K562 (cell line): Measurements from ENCODE around the gene WDR45. TPM values are rescaled to one million over a fixed set of nuclear protein-coding genes. Genes with fewer than 3 reads are reported as not detected.

Experiments used
- FOXK1 ChIP-seq: sonication (generic); formaldehyde crosslinking; IDR thresholded peaks from 2 replicates; pipeline ENCODE4 v1.8.0; 2022; ENCODE audit warnings: missing genetic modification reagents, mild to moderate bottlenecking, borderline replicate concordance
- GABPB1 ChIP-seq: sonication (generic); formaldehyde crosslinking; IDR thresholded peaks from 2 replicates; pipeline ENCODE4 v1.8.0; 2022; ENCODE audit warnings: mild to moderate bottlenecking, missing genetic modification reagents
- JUN ChIP-seq, 2 experiments: sonication (generic) in 1 of 2; formaldehyde crosslinking in 1 of 2; IDR thresholded peaks; 2 replicates each; pipeline versions ENCODE4 v1.6.1 to v1.8.0; 2012 to 2022; ENCODE audit warnings: borderline replicate concordance in 2 of 2, mild to moderate bottlenecking in 2 of 2, improper control_type of control experiment in 1 of 2, low read depth in 1 of 2, low read length in 1 of 2, missing genetic modification reagents in 1 of 2
- POLR2G ChIP-seq: fragments of 200-400 bp; formaldehyde crosslinking; IDR thresholded peaks from 2 replicates; pipeline ENCODE4 v1.6.1; 2017; ENCODE audit warnings: low read depth, mild to moderate bottlenecking, antibody characterized with exemption, low read length, moderate library complexity
- PURB ChIP-seq: sonication (generic); formaldehyde crosslinking; IDR thresholded peaks from 2 replicates; pipeline ENCODE4 v1.9.0; 2021; ENCODE audit warnings: low read depth, mild to moderate bottlenecking, missing genetic modification reagents
- TCF7L2 ChIP-seq: fragments of 150-350 bp; IDR thresholded peaks from 2 replicates; pipeline ENCODE4 v1.6.1; 2016; ENCODE audit warnings: low read depth, mild to moderate bottlenecking, low read length, moderate library complexity
- THRAP3 ChIP-seq: fragments of 450-650 bp; IDR thresholded peaks from 2 replicates; pipeline ENCODE4 v1.6.1; 2016; ENCODE audit warnings: mild to moderate bottlenecking, inconsistent platforms, borderline replicate concordance
- polyA plus RNA-seq, 8 experiments: library from polyadenylated mRNA; depleted of rRNA in 4 of 8; stranded (reverse) in 5 of 8; unstranded in 3 of 8; fragments of >200 nt; fragmentation: Nextera tagmentation in 2 of 8; fragmentation: Illumina TruSeq in 1 of 8; extraction: Ambion mirVana in 2 of 8; extraction: Trizol in 1 of 8; gene quantifications; 2 replicates each; pipeline versions ENCODE4 v1.2.1 to v1.2.3, GENCODE V29; 2011 to 2014; ENCODE audit warnings: inconsistent platforms in 1 of 8, missing spikeins in 1 of 8
- total RNA-seq, 7 experiments: library from RNA; depleted of rRNA in 6 of 7; stranded (reverse); fragments of >200 nt in 6 of 7; fragmentation: Illumina TruSeq in 2 of 7; extraction: Trizol in 2 of 7; gene quantifications; 2 replicates each; pipeline versions ENCODE4 v1.2.1 to v1.2.3, GENCODE V29; 2011 to 2021; ENCODE audit warnings: low replicate concordance in 1 of 7
- TF ChIP-seq, protein P1 (sequence below), 2 experiments: fragments of 450-650 bp; formaldehyde crosslinking in 1 of 2; IDR thresholded peaks; 2 replicates each; pipeline versions ENCODE4 v1.4.0 to v1.6.1; 2014 to 2020; ENCODE audit warnings: mild to moderate bottlenecking in 2 of 2, borderline replicate concordance in 1 of 2, low read depth in 1 of 2
- TF ChIP-seq, protein P2 (sequence below): fragments of 200-800 bp; sonication (Bioruptor generic); IDR thresholded peaks from 2 replicates; pipeline ENCODE4 v1.6.1; 2017; ENCODE audit warnings: missing genetic modification characterization, missing compliant biosample characterization
- TF ChIP-seq, protein P3 (sequence below), 2 experiments: fragments of 450-650 bp; conservative IDR thresholded peaks; 2 replicates each; pipeline ENCODE4 v1.6.1; 2017; ENCODE audit warnings: mild to moderate bottlenecking in 2 of 2, moderate library complexity in 2 of 2
- TF ChIP-seq, protein P4 (sequence below): fragments of 250-450 bp; sonication (Bioruptor Pico); IDR thresholded peaks from 2 replicates; pipeline ENCODE4 v1.5.1; 2021; ENCODE audit warnings: mild to moderate bottlenecking

Gene WDR45
- total and polyA plus RNA-seq, 9 of the 15 experiments (the other 6 are each of a cell fraction or from before 2014, with no cell fraction given), result 19.4 to 136 (median 59.7) TPM

DNA sequence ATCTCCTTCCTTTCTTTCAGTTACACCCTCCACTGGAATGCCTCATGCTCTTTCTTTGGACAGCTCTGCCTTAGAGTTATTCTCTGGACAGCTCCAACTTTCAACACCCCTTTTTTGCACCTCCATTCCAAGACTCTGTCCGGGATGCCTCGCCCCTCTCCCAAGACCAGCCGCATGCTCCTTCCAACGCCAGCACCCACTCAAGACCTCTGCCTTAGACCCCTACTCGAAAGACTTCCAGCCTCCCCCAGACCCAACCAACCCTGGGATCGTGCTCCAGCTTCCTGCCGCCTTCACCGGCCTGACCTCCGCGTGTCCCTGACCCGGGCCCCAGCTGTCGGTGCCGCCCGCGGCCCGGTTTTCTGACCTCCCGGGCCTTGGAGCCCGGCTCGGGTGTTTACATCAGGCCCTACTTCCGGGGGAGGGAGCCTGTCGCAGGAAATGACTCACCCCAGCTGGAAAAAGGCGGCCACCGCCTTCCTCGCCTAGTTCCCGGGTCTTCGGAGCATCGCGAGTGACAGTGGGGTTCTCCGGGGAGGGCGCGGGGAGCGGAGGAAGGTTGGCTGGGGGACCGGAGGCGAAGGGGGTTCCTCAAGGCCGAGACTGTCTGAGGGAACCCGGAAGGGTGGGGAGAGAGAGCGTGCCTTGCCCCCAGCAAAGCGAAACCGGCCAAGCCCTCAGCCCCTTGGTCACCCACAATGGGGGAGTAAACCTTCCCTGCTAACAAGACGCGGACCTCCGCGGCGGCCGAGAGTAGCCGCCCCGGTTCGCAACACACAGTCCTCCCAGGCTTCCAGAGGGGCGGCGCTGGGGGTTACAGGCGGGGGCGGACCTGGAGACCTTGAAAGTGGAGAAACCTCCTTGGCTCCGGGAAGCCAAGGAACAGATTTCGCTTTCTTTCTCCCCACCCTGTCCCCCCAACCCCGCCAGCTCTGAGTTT is at the start of gene WDR45 (continued):
- TF ChIP-seq, protein P1, sequence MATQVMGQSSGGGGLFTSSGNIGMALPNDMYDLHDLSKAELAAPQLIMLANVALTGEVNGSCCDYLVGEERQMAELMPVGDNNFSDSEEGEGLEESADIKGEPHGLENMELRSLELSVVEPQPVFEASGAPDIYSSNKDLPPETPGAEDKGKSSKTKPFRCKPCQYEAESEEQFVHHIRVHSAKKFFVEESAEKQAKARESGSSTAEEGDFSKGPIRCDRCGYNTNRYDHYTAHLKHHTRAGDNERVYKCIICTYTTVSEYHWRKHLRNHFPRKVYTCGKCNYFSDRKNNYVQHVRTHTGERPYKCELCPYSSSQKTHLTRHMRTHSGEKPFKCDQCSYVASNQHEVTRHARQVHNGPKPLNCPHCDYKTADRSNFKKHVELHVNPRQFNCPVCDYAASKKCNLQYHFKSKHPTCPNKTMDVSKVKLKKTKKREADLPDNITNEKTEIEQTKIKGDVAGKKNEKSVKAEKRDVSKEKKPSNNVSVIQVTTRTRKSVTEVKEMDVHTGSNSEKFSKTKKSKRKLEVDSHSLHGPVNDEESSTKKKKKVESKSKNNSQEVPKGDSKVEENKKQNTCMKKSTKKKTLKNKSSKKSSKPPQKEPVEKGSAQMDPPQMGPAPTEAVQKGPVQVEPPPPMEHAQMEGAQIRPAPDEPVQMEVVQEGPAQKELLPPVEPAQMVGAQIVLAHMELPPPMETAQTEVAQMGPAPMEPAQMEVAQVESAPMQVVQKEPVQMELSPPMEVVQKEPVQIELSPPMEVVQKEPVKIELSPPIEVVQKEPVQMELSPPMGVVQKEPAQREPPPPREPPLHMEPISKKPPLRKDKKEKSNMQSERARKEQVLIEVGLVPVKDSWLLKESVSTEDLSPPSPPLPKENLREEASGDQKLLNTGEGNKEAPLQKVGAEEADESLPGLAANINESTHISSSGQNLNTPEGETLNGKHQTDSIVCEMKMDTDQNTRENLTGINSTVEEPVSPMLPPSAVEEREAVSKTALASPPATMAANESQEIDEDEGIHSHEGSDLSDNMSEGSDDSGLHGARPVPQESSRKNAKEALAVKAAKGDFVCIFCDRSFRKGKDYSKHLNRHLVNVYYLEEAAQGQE (IDR thresholded peaks at IDR 0.05; ENCODE audit: borderline replicate concordance), result peak; percentile 67
- TF ChIP-seq, protein P1 (CRISPR knock-in tag; IDR thresholded peaks at IDR 0.05; ENCODE audit: low read depth), result 0 out of 2 replicates have a peak, but pooled peaks have one; percentile 18
- TF ChIP-seq, protein P2, sequence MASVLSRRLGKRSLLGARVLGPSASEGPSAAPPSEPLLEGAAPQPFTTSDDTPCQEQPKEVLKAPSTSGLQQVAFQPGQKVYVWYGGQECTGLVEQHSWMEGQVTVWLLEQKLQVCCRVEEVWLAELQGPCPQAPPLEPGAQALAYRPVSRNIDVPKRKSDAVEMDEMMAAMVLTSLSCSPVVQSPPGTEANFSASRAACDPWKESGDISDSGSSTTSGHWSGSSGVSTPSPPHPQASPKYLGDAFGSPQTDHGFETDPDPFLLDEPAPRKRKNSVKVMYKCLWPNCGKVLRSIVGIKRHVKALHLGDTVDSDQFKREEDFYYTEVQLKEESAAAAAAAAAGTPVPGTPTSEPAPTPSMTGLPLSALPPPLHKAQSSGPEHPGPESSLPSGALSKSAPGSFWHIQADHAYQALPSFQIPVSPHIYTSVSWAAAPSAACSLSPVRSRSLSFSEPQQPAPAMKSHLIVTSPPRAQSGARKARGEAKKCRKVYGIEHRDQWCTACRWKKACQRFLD, result no peak
- TF ChIP-seq, protein P3, sequence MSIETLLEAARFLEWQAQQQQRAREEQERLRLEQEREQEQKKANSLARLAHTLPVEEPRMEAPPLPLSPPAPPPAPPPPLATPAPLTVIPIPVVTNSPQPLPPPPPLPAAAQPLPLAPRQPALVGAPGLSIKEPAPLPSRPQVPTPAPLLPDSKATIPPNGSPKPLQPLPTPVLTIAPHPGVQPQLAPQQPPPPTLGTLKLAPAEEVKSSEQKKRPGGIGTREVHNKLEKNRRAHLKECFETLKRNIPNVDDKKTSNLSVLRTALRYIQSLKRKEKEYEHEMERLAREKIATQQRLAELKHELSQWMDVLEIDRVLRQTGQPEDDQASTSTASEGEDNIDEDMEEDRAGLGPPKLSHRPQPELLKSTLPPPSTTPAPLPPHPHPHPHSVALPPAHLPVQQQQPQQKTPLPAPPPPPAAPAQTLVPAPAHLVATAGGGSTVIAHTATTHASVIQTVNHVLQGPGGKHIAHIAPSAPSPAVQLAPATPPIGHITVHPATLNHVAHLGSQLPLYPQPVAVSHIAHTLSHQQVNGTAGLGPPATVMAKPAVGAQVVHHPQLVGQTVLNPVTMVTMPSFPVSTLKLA (conservative IDR thresholded peaks at IDR 0.05), result peak; percentile 84 to 92
- TF ChIP-seq FOXK1 (CRISPR knock-in tag), result peak; percentile 99; the same call in 1 of the 2 replicates
- TF ChIP-seq PURB (CRISPR knock-in tag), result no peak
- TF ChIP-seq, protein P4, sequence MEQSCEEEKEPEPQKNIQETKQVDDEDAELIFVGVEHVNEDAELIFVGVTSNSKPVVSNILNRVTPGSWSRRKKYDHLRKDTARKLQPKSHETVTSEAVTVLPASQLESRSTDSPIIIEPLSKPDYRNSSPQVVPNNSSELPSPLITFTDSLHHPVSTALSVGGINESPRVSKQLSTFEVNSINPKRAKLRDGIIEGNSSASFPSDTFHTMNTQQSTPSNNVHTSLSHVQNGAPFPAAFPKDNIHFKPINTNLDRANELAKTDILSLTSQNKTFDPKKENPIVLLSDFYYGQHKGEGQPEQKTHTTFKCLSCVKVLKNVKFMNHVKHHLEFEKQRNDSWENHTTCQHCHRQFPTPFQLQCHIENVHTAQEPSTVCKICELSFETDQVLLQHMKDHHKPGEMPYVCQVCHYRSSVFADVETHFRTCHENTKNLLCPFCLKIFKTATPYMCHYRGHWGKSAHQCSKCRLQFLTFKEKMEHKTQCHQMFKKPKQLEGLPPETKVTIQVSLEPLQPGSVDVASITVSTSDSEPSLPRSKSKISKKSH (CRISPR knock-in tag), result no peak
- TF ChIP-seq TCF7L2, result no peak
- TF ChIP-seq GABPB1 (CRISPR knock-in tag), result peak; percentile 87
- peak; percentile 93 for TF ChIP-seq JUN (IDR thresholded peaks at IDR 0.05; ENCODE audit: borderline replicate concordance, low read depth, low read length)
- TF ChIP-seq JUN (CRISPR knock-in tag; IDR thresholded peaks at IDR 0.05; ENCODE audit: borderline replicate concordance), result peak; percentile 74; the same call in 1 of the 2 replicates
- peak; percentile 95 for TF ChIP-seq POLR2G
- 0 out of 2 replicates have a peak, but pooled peaks have one; percentile 35 for TF ChIP-seq THRAP3
